ENCODE results near the gene CCDC27.
"Not testable (repeated sequence)": the region's sequence is repeated elsewhere in the genome, so short reads cannot be mapped to it uniquely, and the experiment has no call there.

CCDC27 gene

GRCh38 chr1:3714284-3714741 is 37.9 kb upstream of the CCDC27 start:
- Mint-ChIP-seq H3K4me1 (peaks cover under 1% of the 10 kb centered on the region), H3K9me3 (no peaks in the 10 kb centered on the region), H3K4me3 (no peak overlapping the region), H3K27ac (no peak overlapping the region), H3K36me3 (no peaks in the 10 kb centered on the region)
- ATAC-seq (no peak), DNase-seq (ENCODE audit: low spot score in 2 of 2) (no peak)

DNA sequence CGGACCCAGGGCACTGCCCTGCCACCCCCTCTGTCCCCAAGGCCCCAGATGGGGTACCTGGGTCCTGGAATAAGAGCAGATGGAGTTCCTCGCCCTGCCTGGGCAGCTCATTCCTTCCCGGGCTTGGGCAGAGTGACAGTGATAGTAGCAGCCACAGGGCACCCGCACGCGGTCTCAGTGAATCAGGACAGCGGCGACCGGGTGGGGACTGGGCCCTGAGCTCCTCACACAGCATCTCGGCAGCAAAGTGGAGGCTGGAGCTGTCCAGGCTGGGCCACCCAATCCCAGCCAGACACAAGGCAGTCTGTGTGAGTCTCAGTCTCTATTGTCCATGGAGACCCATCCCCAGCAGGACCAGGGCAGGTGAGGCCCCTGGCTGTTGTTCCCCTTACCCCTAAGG is 37.4 kb upstream of the CCDC27 start:
- DNase-seq (ENCODE audit: low spot score in 2 of 2) = no peak
- no peak for ATAC-seq
- Mint-ChIP-seq H3K36me3 (peaks cover 2% of the 10 kb centered on the region), H3K4me1 (peaks cover 5% of the 10 kb centered on the region), H3K4me3 (no peak overlapping the region), H3K27ac (no peak overlapping the region), H3K9me3 (no peaks in the 10 kb centered on the region)

DNA sequence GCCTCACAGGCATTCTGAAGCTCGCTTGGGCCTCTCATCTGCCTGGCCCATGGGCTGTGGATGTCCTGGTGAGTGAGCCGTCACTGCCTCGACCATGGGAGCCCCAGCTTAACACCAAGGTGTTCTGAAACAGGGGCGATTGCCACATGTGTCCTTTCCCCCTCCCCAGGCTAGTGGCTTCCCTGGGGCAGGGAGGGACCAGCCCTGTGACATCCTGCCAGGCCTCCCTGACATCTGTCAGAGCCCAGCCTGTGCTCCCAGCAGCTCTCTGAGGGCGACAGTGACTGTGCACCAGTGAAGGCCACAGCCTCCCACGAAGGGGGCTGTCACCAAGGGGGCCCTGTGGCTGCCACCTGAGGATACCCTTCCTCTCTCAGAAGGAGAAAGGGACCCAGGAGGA is 35.9 kb upstream of the CCDC27 start:
- Mint-ChIP-seq H3K27ac (no peak overlapping the region), H3K9me3 (no peaks in the 10 kb centered on the region), H3K36me3 (peaks cover 4% of the 10 kb centered on the region), H3K4me1 (peaks cover 13% of the 10 kb centered on the region), H3K4me3 (no peak overlapping the region)
- DNase-seq (ENCODE audit: low spot score in 2 of 2) (no peak), ATAC-seq (no peak)

GRCh38 chr1:3717041-3717714 is 35.1 kb upstream of the CCDC27 start:
- peaks cover 4% of the 10 kb centered on the region for H3K36me3 Mint-ChIP-seq
- H3K4me1 Mint-ChIP-seq = peaks cover 13% of the 10 kb centered on the region
- no peak overlapping the region for H3K4me3 Mint-ChIP-seq
- H3K9me3 Mint-ChIP-seq = no peaks in the 10 kb centered on the region
- H3K27ac Mint-ChIP-seq = no peak overlapping the region
- DNase-seq (ENCODE audit: low spot score in 2 of 2) (no peak), ATAC-seq (no peak)

DNA sequence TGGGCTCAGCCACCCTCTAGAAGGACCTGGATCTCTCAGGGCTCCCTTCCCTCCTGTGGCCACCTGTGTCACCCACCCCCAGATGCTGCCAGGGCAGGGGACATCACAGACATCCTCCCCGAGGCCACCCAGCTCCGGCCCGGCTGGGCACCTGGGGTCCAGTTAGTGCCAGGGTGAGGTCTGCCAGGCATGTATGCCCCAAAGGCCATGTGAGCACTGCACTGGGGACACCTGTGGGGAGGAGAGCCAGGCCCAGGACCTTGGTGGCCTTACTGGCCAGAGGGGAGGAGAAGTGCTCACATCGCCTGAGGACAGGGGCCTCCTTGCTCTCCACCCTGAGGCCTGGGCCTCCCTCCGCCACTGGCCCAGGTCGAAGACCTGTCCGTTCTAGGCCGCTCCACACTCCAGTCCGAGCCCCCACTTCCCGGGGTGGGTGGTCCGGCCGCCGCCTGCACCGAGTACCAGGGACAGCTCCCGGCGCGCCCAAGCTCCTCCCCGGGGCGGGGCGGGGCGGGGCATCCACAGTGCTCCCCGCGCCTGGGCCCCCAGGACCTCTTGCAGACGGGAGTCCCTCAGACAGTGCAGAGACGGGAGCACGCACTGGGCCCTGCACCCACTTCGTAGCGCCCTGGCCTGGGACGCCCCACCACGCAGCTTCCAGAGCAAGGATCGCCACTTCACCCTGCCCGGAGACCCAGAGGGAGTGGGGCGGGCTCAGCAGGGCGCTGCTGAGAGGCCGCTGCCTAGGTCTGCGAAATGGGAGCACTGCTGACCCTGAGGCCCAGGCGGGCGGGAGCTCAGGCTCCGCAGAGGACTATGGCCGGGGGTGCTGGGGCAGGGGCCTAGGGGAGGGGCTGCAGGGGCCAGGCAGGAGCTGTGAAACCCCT is 34.3 kb upstream of the CCDC27 start:
- no peak overlapping the region for H3K27ac Mint-ChIP-seq
- H3K9me3 Mint-ChIP-seq = no peaks in the 10 kb centered on the region
- peaks cover 13% of the 10 kb centered on the region for H3K4me1 Mint-ChIP-seq
- peaks cover 4% of the 10 kb centered on the region for H3K36me3 Mint-ChIP-seq
- no peak overlapping the region for H3K4me3 Mint-ChIP-seq
- DNase-seq (ENCODE audit: low spot score in 2 of 2) (no peak), ATAC-seq (no peak)

DNA sequence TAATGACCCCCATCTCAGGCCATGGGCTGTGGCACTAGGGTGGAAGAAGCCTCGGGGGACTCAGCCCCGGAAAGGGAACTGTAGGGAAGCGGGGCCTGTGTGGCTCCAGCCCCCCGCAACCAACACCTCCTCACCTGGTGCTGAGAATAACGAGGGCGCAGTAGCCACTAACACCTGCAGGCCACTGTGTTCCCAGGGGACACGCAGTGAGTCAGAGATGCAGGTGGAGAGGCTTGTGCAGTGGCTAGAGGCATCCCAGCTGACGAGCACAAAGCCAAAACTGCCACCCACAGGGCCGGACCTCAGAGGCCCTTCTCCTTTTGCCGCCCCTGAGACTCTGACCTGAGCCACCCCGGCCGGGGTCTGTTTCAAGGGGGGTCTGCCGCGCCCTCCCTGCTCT is 33.5 kb upstream of the CCDC27 start:
- H3K36me3 Mint-ChIP-seq = peaks cover 4% of the 10 kb centered on the region
- H3K4me3 Mint-ChIP-seq = no peak overlapping the region
- no peak for ATAC-seq
- no peaks in the 10 kb centered on the region for H3K9me3 Mint-ChIP-seq
- H3K4me1 Mint-ChIP-seq = peaks cover 13% of the 10 kb centered on the region
- H3K27ac Mint-ChIP-seq = no peak overlapping the region
- no peak for DNase-seq (ENCODE audit: low spot score in 2 of 2)

- peaks cover 13% of the 10 kb centered on the region for H3K4me1 Mint-ChIP-seq
- no peak for DNase-seq (ENCODE audit: low spot score in 2 of 2)
- H3K9me3 Mint-ChIP-seq = no peaks in the 10 kb centered on the region
- H3K27ac Mint-ChIP-seq = peak overlapping the region; percentile 77
- no peak for ATAC-seq
- peaks cover 9% of the 10 kb centered on the region for H3K36me3 Mint-ChIP-seq
- H3K4me3 Mint-ChIP-seq = no peak overlapping the region
Measured at GRCh38 chr1:3721955-3722465, 30.2 kb upstream of the CCDC27 start.

GRCh38 chr1:3722846-3723245 is 29.4 kb upstream of the CCDC27 start:
- Mint-ChIP-seq H3K9me3 (no peaks in the 10 kb centered on the region), H3K4me3 (no peak overlapping the region), H3K27ac (no peak overlapping the region), H3K4me1 (peaks cover 13% of the 10 kb centered on the region), H3K36me3 (peaks cover 9% of the 10 kb centered on the region)
- ATAC-seq = no peak
- no peak for DNase-seq (ENCODE audit: low spot score in 2 of 2)

DNA sequence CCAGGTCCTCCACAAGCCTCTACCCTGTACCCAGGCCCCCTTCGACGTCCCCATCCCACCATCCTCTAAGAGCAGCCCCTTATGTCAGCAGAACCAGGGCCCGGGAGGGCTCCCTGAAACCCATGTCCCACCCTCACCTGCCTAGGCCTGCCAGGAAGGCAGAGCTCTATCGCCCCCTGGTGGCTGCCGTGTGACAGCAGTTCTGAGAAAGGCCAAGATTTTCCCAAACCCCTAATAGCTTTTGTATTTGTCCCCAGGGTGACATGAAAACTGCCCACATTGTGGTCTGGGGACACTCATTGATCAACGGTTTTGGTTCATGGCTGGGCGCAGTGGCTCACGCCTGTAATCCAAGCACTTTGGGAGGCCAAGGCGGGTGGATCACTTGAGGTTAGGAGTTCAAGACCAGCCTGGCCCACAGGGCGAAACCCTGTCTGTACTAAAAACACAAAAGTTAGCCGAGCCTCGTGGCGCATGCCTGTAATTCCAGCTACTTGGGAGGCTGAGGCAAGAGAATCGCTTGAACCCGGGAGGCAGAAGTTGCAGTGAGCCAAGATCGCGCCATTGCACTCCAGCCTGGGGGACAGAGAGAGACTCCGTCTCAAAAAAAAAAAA is 27.7 kb upstream of the CCDC27 start:
- not testable (repeated sequence) for H3K4me3 Mint-ChIP-seq, H3K36me3 Mint-ChIP-seq, H3K9me3 Mint-ChIP-seq

GRCh38 chr1:3725366-3725765 is 26.9 kb upstream of the CCDC27 start:
- Mint-ChIP-seq H3K4me3 (no peak overlapping the region), H3K27ac (no peak overlapping the region), H3K9me3 (no peaks in the 10 kb centered on the region), H3K36me3 (peaks cover 5% of the 10 kb centered on the region), H3K4me1 (peaks cover 4% of the 10 kb centered on the region)
- DNase-seq (ENCODE audit: low spot score in 2 of 2) = no peak
- no peak for ATAC-seq

More for the DNA sequence above, 27.7 kb upstream of the CCDC27 start:
- DNase-seq (ENCODE audit: low spot score in 2 of 2) (peak; percentile 77 to 86), ATAC-seq (peak; percentile 55)
- not testable (repeated sequence) for H3K27ac Mint-ChIP-seq
- peaks cover 10% of the 10 kb centered on the region for H3K4me1 Mint-ChIP-seq

- ATAC-seq (peak; percentile 39), DNase-seq (ENCODE audit: low spot score in 2 of 2) (no peak)
- H3K27ac Mint-ChIP-seq = no peak overlapping the region
- no peak overlapping the region for H3K4me3 Mint-ChIP-seq
- H3K4me1 Mint-ChIP-seq = no peaks in the 10 kb centered on the region
- no peaks in the 10 kb centered on the region for H3K9me3 Mint-ChIP-seq
- H3K36me3 Mint-ChIP-seq = peaks cover 5% of the 10 kb centered on the region
Measured at GRCh38 chr1:3727042-3727824, 25.0 kb upstream of the CCDC27 start.

DNA sequence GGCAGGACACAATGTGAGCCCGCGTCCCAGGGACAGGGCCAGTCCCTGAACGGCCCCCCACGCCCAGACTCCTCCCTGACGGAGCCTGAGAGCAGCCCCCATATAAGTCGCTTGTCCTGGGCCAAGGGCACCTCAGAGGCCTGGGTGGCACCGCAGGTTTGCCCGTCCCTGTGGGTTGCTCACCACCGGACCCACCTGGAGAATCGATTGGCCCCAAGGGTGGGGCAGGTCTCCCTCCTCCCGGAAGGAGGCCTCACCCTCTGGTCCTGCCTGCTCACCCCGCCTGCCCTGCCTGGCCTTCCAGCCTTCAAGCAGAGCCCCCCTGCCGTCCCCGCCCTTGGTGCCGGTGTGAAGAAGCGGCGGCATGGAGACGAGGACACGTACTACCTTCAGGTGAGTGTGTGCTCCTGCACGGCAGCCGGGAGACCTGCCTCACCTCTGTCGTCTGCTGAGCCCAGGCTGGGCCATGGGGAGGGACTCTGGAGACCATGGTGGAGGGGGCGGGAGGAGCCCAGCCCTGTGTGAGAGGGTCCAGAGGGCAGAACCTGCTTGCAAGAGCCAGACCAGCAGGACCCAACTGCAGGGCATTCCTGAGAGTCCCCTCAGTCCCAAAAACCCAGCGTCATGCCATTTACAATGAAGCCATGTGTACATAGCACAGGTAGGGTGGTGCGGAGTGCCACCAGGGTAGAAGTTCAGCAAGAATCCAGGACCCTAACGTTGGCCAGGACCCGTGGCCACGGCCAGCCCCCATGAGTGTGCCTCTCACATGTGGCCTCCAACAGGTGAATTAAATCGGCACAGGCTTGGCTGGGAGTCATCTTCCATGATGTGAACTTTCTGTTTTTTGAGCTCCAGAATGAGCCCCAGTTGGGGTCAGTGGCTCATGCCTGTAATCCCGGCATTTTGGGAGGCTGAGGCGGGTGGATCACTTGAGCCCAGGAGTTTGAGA is 24.1 kb upstream of the CCDC27 start:
- ATAC-seq = no peak
- Mint-ChIP-seq H3K9me3 (no peaks in the 10 kb centered on the region), H3K27ac (no peak overlapping the region), H3K4me3 (no peak overlapping the region), H3K36me3 (peaks cover 5% of the 10 kb centered on the region), H3K4me1 (no peaks in the 10 kb centered on the region)
- DNase-seq (ENCODE audit: low spot score in 2 of 2) = no peak

GRCh38 chr1:3729594-3730542 is 22.4 kb upstream of the CCDC27 start:
- no peaks in the 10 kb centered on the region for H3K9me3 Mint-ChIP-seq
- no peaks in the 10 kb centered on the region for H3K4me1 Mint-ChIP-seq
- H3K4me3 Mint-ChIP-seq = no peak overlapping the region
- no peak overlapping the region for H3K27ac Mint-ChIP-seq
- no peak for DNase-seq (ENCODE audit: low spot score in 2 of 2)
- peak; percentile 14 for ATAC-seq
- no peaks in the 10 kb centered on the region for H3K36me3 Mint-ChIP-seq

All from stimulated activated effector memory CD8-positive, alpha-beta T cell treated with anti-CD3 and anti-CD28 coated beads, Interleukin-12 subunit alpha, Interleukin-12 subunit beta, amount 100 ng/mL, for 72 hours (primary cell).